Measurements from ENCODE around the gene NTPCR. TPM values are rescaled to one million over a fixed set of nuclear protein-coding genes. Genes with fewer than 3 reads are reported as not detected.

NTPCR gene
- total and polyA plus RNA-seq, 2 donors (not counting 3 experiments of a cell fraction or from before 2014, with no cell fraction given) = 13.2 to 35.3 TPM

- TF ChIP-seq FOS (IDR thresholded peaks at IDR 0.05; ENCODE audit: borderline replicate concordance, insufficient read depth, low read length) (no peak), POLR2AphosphoS5 (IDR thresholded peaks at IDR 0.05; ENCODE audit: insufficient read depth, low read depth, low read length) (no peak), JUN (IDR thresholded peaks at IDR 0.05; ENCODE audit: borderline replicate concordance, insufficient read depth, insufficient read length, low read depth) (no peak), GATA2 (IDR thresholded peaks at IDR 0.05; ENCODE audit: insufficient read depth, insufficient read length, low read depth, low read length) (no peak), MYC (IDR thresholded peaks at IDR 0.05; ENCODE audit: low read depth, low read length) (no peak), POLR2A (IDR thresholded peaks at IDR 0.05; ENCODE audit: low read depth, low read length) (no peak), EZH2 (IDR thresholded peaks at IDR 0.05; ENCODE audit: borderline replicate concordance, low read depth, low read length, severe bottlenecking) (no peak), MAX (IDR thresholded peaks at IDR 0.05; ENCODE audit: insufficient read depth, insufficient read length) (no peak), CTCF (IDR thresholded peaks at IDR 0.05; ENCODE audit: extremely low read depth in 1 of 2, insufficient read depth in 1 of 2, low read depth in 1 of 2, low read length in 2 of 2) (no peak)
- Histone ChIP-seq H4K20me1 (replicated peaks; ENCODE audit: control insufficient read depth, extremely low read depth, insufficient read depth, low read length) (no peaks in the 10 kb centered on the region), H3K36me3 (ENCODE audit: control insufficient read depth in 2 of 2, extremely low read depth in 1 of 2, insufficient read depth in 2 of 2, low read length in 2 of 2) (no peaks in the 10 kb centered on the region), H2AFZ (ENCODE audit: low read depth, low read length) (no peak overlapping the region), H3K27ac (ENCODE audit: insufficient read depth, low read depth, low read length) (no peak overlapping the region), H3K9me1 (replicated peaks; ENCODE audit: control insufficient read depth, extremely low read depth, insufficient read depth, low read length) (no peaks in the 10 kb centered on the region), H3K9me3 (replicated peaks; ENCODE audit: control insufficient read depth, insufficient read depth, low read length) (no peaks in the 10 kb centered on the region), H3K4me2 (ENCODE audit: insufficient read depth, low read length) (no peak overlapping the region), H3K27me3 (ENCODE audit: control insufficient read depth in 2 of 2, insufficient read depth in 2 of 2, low read length in 2 of 2) (peaks cover 0 to 3% of the 10 kb centered on the region in 2 experiments), H3K4me1 (ENCODE audit: control insufficient read depth, extremely low read depth, insufficient read depth, low read length) (no peaks in the 10 kb centered on the region), H3K9ac (replicated peaks; ENCODE audit: extremely low read depth, insufficient read depth, low read length) (no peak overlapping the region), H3K79me2 (ENCODE audit: control insufficient read depth, insufficient read depth, low read length) (no peaks in the 10 kb centered on the region), H3K4me3 (replicated peaks in 1 of 3; ENCODE audit: insufficient read depth in 1 of 3, low read depth in 1 of 3, low read length in 3 of 3) (no peak overlapping the region)
- FAIRE-seq = no peak
- CTCF ChIA-PET = no interaction called here
- intact Hi-C loops (cut with micrococcal nuclease) (no loop called here), dilution Hi-C loops (cut with MboI; ENCODE audit: extremely low pct_ligation_motif_present, low sequenced_read_pairs) (no loop called here)
- no peak for DNase-seq (ENCODE audit: low read depth, low spot score)
- POLR2A ChIA-PET = no interaction called here
- BruUV-seq (replicated peaks) = no TSS peak
Observed at GRCh38 chr1:232909752-232910151, 40.7 kb upstream of the NTPCR start.
